ENCODE measurements around the gene ZIM2.

The ZIM2 gene

GRCh38 chr19:56811480-56811879 is 29.0 kb downstream of the ZIM2 start:
- DNase-seq (ENCODE audit: extremely low read depth in 1 of 2, low read depth in 1 of 2): no peak

DNA sequence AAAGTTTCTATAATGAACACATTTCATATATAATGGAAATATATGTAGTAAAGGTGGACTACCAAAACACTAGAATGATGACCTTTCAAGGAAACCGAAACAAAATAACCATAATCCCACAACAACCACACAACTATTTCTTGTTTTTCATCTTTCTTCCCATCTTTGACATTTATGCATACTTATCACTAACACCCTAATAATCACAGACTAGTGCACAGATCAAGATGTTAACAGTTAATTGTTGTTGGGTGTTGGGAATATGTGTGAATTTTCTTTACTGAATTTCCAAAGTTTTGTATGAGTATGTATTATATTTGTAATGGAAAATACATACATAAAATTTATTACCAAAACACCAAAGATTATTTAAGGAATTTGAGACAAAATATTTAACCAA is 30.3 kb downstream of the ZIM2 start:
- no peak for DNase-seq (ENCODE audit: extremely low read depth in 1 of 2, low read depth in 1 of 2)

DNA sequence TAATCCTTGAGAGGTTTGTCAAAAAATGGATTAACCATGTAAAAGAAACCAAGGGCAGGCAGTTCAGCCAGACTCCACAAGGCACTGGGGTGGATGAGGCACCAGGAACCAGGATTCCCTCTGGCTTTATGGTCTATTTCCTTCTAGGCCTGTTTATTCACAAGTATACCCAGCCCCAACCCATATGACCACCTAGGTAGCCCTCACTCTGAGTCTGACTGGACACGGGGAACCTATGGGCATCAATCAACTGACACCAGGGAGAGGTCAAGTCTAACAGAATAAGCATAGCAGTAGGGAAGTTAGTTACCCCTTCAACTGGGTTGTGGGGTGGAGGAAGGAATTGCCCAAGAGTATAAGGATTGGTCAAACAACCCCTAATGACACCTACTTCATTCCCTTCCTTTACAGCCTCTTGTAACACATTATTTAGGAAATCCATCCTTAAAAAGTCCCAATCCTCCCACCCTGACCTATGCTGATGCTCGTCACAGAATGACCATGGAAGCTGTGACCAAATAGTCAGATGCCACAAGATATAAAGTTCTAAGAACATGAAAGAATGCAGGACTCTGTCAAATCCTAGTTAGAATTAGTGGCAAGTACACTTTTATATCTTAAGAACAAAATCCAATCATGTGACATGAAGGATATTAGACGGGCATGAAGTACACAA is 31.7 kb downstream of the ZIM2 start:
- no peak for DNase-seq (ENCODE audit: extremely low read depth in 1 of 2, low read depth in 1 of 2)

DNA sequence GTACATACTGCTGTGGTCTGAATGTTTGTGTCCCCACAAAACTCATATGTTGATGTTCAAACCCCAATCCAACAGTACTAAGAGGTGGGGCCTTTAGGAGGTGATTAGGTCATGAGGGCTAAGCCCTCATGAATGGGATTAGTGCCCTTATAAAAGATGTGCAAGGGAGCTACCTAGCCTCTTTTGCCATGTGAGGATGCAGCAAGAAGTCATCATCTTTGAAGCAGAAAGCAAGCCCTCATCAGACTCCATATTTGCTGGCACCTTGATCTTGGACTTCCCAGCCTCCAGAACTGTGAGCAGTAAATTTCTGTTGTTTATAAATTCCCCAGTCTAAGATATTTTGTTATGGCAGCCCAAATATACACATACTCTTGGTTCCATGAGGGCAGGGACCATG is 33.9 kb downstream of the ZIM2 start:
- DNase-seq (ENCODE audit: extremely low read depth in 1 of 2, low read depth in 1 of 2): no peak

DNA sequence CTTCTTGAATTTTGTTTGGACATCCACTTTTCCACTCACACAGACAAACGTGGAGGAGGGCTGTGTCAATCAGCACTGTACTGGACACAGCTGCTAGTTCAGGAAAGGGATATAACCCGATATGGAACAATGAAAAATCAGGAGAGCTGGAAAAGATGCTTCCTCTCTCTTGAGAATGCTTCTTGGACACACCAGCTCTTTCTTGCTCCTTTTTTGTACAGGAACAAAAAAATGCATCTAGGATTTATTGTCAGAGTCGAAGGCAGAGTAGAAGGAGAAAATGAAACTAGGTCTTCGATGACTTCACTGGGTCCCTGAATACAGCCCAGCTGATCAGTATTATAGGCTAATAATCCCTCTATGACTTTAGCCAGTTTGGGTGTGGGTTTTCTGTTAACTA is 62.2 kb downstream of the ZIM2 start:
- no peak for DNase-seq (ENCODE audit: extremely low read depth in 1 of 2, low read depth in 1 of 2)

DNA sequence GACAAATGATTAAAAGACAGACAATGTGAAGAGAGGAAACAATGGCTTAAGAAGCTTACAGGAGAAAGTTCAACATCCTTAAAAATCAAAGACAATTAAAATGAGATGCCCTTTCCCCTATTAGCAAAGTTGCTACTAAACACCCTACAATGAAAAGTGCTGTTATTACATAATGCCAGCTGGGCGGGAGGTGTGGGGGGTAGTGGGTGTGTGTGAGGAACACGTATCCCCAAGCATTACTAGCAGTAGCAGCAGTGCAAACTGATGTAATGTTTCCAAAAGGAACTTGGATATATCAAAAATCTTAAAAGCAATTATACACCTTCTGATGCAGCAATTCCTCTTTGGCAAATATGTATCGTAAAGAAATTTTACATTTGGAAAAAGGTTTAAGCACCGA is 70.9 kb downstream of the ZIM2 start:
- DNase-seq (ENCODE audit: extremely low read depth in 1 of 2, low read depth in 1 of 2): no peak

GRCh38 chr19:56765137-56765536 is 75.4 kb downstream of the ZIM2 start:
- DNase-seq (ENCODE audit: extremely low read depth in 1 of 2, low read depth in 1 of 2): no peak

DNA sequence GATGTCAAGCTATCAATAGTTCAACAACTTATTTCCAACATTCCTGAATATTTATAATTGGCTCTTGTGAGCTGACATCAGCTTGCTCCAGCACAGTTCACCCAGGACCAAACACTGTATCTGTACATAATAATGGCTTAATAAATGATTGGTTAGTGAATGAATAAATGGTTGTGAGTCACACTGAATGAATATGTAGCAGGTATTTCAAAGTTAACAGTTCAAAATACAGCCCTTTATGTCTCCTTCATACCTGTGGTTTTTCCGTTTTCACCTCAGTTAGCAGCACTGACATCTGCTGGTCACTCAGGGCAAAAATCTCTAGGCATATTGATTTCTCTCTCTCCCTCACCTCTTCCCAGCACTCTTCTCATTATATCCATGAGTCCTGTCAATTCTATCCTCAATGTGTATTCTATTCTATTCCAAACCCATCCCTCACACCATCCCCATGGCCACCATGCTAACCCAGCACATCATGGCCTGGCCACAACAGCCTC is 76.3 kb downstream of the ZIM2 start:
- no peak for DNase-seq (ENCODE audit: extremely low read depth in 1 of 2, low read depth in 1 of 2)

DNA sequence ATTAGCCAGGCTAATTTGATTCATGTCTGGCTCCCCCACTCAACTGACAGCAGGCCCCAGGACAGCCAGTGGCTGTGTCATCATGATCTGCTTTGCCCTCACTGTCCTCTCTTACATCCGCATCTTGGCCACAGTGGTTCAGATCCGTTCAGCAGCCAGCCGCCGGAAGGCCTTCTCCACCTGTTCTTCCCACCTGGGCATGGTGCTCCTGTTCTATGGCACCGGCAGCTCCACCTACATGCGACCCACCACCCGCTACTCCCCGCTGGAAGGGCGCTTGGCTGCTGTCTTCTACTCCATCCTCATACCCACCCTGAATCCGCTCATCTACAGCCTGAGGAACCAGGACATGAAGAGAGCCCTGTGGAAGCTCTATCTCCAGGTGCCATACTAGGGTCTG is 79.7 kb downstream of the ZIM2 start:
- DNase-seq (ENCODE audit: extremely low read depth in 1 of 2, low read depth in 1 of 2): no peak

GRCh38 chr19:56759531-56759930 is 81.0 kb downstream of the ZIM2 start:
- DNase-seq (ENCODE audit: extremely low read depth in 1 of 2, low read depth in 1 of 2): no peak

DNA sequence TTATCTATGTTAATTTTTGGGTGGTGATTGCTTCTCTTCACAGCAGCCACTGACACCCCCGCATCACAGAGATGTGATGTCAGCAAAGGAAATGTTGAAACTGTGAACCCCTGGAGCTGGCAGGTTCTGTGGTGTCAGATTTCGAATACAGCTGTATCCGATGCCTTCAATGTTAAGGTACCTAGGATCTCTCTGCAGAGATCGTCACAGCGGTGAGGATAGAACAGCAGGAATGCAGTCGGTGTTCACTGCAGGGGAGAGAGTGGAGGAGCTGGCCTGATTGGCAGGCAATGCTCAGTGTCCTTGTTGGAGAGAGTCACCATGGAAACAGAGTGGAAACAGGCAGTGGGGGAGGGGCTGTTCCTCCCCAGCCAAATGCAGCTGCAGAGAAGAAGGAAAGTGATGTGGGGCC is 89.4 kb downstream of the ZIM2 start:
- no peak for DNase-seq (ENCODE audit: extremely low read depth in 1 of 2, low read depth in 1 of 2)

- DNase-seq (ENCODE audit: extremely low read depth in 1 of 2, low read depth in 1 of 2): no peak
These were observed 89.9 kb downstream of the ZIM2 start for GRCh38 chr19:56750658-56751057.

GRCh38 chr19:56748378-56748777 is 92.1 kb downstream of the ZIM2 start:
- DNase-seq (ENCODE audit: extremely low read depth in 1 of 2, low read depth in 1 of 2): no peak

DNA sequence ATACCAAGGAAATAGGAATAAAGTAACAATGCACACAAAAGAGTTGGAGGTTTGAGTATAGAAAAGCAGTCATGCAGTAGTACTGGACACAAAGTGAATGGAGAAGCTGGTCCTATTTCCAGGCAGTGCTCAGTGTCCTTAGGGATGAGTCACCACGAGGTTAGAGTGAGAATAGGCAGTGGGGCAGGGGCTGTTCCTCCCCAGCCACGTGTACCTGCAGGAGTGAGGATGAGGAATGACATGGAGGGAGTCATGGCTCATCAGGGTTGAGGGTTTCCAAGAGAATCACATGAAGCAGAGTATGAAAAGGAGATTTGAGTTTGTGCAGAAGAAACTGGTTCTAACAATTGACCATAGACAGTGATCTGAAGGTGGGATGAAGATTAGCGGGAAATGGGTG is 94.2 kb downstream of the ZIM2 start:
- no peak for DNase-seq (ENCODE audit: extremely low read depth in 1 of 2, low read depth in 1 of 2)

GRCh38 chr19:56740501-56740900 is 100.0 kb downstream of the ZIM2 start:
- no peak for DNase-seq (ENCODE audit: extremely low read depth in 1 of 2, low read depth in 1 of 2)

GRCh38 chr19:56736571-56736970 is 104.0 kb downstream of the ZIM2 start:
- no peak for DNase-seq (ENCODE audit: extremely low read depth in 1 of 2, low read depth in 1 of 2)

GRCh38 chr19:56732976-56733375 is 107.5 kb downstream of the ZIM2 start:
- no peak for DNase-seq (ENCODE audit: extremely low read depth in 1 of 2, low read depth in 1 of 2)

DNA sequence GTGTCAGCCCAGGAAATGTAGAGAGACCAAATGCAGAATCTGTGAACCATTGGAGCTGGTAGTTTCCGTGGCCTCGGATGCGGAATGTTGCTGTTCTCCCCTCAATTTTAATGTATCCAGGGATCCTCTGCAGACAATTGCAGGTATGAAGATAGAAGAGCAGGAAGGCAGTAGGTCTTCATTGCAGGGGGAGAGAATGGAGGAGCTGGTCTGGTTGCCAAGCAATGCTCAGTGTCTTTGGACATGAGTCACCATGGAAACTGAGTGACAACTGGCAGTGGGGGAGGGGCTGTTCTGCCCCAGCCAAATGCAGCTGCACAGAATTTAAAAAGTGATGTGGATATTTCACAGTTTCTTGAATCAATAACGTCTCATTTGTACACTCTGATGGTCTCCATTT is 112.8 kb downstream of the ZIM2 start:
- DNase-seq (ENCODE audit: extremely low read depth in 1 of 2, low read depth in 1 of 2): no peak

- DNase-seq (ENCODE audit: extremely low read depth in 1 of 2, low read depth in 1 of 2): no peak
These were observed 114.6 kb downstream of the ZIM2 start for GRCh38 chr19:56725829-56726424.

Measured in stimulated activated CD8-positive, alpha-beta memory T cell treated with anti-CD3 and anti-CD28 coated beads, Interleukin-7, amount 100 ng/mL, for 48 hours (primary cell).